AG09309 (cell line): ENCODE results near the gene TPP2.

Experiments used
- DNase-seq: peaks from one replicate; pipeline ENCODE4 v3.0.0-alpha.2; 2010; ENCODE audit warnings: low read depth
- H3K4me3 ChIP-seq: 2 replicates; pipeline ENCODE4 v1.5.1; 2011; ENCODE audit warnings: mild to moderate bottlenecking, low read depth, low read length, moderate library complexity; ENCODE audit not compliant: control insufficient read depth
- TF ChIP-seq, protein P1 (sequence below): IDR thresholded peaks from 2 replicates; pipeline ENCODE4 v1.5.1; 2011; ENCODE audit warnings: mild to moderate bottlenecking, low read depth, low read length, inconsistent platforms; ENCODE audit not compliant: insufficient read depth, control insufficient read depth; ENCODE audit errors: missing control alignments

The TPP2 gene

DNA sequence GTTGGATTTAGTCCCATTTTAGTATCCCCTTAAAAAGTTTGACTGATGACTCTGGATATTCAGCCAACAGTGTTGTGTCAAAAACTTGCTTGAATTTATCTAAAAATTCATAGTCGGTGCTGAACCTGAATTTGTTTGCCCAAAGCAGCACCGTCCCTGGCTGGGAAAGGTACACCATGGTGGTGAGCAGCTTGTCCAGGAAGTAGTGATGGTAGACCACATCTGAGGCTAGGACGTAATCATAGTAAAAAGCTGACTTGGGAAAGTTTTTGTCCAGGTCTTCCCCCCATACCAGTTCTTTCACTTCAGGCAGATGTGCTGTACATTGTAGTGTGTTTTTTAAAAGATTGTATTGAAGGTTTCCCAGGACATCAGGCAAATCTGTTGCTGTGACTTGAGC, 89.2 kb downstream of the TPP2 start:
- TF ChIP-seq, protein P1, sequence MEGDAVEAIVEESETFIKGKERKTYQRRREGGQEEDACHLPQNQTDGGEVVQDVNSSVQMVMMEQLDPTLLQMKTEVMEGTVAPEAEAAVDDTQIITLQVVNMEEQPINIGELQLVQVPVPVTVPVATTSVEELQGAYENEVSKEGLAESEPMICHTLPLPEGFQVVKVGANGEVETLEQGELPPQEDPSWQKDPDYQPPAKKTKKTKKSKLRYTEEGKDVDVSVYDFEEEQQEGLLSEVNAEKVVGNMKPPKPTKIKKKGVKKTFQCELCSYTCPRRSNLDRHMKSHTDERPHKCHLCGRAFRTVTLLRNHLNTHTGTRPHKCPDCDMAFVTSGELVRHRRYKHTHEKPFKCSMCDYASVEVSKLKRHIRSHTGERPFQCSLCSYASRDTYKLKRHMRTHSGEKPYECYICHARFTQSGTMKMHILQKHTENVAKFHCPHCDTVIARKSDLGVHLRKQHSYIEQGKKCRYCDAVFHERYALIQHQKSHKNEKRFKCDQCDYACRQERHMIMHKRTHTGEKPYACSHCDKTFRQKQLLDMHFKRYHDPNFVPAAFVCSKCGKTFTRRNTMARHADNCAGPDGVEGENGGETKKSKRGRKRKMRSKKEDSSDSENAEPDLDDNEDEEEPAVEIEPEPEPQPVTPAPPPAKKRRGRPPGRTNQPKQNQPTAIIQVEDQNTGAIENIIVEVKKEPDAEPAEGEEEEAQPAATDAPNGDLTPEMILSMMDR: no peak
- no peak for DNase-seq
- no peak overlapping the region for H3K4me3 ChIP-seq

DNA sequence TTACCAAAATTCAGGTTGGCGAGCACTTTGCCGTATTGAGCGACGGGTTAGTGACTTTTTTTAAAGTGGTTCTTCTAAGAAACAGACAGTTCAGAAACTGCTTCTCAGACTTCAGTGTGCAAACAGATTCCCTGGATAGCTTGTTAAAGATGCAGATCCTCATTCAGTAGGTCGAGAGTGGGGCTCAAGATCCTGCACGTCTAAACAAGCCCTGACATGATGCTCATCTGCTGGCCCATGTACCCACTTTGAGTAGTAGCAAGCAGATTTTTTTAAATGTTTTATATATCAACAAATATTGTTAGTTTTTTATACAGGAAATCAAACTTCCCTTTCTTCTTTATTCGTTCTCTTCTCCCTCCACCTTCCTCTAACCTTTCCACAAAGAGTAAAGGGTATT, 90.7 kb downstream of the TPP2 start:
- TF ChIP-seq, protein P1: no peak
- no peak overlapping the region for H3K4me3 ChIP-seq
- DNase-seq: no peak

DNA sequence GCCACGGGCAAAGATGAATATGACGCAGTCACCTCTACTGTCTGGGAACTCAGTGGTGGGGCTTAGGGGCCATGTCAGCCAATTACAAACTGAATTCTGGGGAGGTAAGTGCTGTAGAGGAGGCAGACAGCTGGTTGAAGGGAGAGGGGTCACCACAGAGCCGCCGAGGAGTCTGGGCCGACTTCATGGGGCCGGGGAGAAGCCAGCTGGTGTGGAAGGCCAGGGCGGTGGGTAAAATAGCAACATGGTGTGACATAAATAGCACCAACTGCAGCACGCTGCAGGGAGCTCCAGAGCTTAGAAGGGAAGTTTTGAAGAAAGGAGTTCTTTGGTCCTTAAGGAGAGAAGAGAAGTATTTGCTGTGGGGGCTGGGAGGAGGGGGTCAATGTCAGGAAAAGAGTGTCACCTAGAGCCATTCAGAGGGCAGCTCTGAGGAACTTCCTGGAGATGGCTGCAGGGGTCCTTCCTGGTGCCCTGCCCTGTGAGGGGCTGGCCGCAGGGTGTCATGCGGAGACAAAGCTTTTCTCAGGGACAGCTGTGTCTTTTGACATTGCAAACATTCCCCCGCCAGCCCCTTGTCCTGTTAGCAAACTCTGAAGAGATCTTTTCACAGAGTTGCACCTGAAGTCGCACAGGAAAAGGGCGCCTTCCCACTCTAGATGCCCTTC, 91.7 kb downstream of the TPP2 start:
- H3K4me3 ChIP-seq: no peak overlapping the region
- TF ChIP-seq, protein P1: no peak
- DNase-seq: no peak

DNA sequence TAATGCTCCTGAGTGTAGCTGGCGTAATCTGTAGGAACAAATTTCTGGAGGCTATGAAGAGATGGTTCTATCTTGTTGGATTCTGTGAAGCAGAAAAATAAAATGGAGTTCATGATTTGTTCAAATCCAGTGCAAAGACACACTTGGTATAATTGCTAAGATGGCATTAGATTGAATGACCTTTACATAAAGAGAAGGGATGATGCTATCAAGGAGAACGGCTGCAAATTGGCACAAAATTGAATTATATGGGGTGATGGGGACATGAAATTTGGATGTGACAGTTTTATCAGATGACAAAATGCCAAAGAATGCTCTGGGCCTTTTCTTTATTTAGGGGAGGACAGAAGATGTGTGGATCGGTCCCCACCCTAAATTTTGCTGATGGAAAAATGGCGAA, 94.1 kb downstream of the TPP2 start:
- TF ChIP-seq, protein P1: no peak
- DNase-seq: no peak
- H3K4me3 ChIP-seq: no peak overlapping the region

DNA sequence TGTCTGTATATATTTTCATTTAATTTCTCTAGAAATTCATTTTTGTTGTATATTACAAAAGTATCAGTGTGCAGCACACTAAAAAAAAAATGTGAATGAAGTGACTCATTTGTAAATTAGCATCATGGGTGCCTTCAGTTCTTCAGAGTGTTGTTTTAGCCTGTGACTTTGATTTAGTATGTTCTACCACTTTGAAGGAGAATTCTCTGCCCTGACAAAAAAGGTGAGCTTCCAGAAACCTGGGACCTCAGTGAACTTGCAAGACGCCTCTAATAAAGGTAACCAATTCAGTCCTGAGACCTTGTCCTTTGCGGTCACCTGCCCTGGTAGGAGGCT, 95.7 kb downstream of the TPP2 start:
- TF ChIP-seq, protein P1: no peak
- H3K4me3 ChIP-seq: no peak overlapping the region
- DNase-seq: no peak

DNA sequence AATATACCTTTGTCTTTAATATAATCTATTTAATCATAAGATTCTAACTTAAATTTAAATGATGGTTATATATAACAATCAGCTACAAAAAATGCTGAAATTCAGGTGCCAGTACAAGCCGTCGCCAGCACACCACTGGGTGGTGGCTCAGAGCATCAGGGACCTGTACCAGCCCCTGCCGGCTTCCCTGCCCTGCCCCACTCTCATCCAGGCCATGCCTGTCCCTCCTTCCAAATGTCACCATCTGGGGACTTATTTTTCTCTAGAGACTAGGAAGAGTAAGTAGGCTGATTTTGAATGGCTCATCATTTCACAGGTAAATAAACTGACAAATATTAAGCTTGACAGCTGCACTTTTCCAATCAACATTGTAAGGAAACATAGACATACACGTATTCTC, 96.5 kb downstream of the TPP2 start:
- no peak for DNase-seq
- no peak overlapping the region for H3K4me3 ChIP-seq
- TF ChIP-seq, protein P1: no peak

DNA sequence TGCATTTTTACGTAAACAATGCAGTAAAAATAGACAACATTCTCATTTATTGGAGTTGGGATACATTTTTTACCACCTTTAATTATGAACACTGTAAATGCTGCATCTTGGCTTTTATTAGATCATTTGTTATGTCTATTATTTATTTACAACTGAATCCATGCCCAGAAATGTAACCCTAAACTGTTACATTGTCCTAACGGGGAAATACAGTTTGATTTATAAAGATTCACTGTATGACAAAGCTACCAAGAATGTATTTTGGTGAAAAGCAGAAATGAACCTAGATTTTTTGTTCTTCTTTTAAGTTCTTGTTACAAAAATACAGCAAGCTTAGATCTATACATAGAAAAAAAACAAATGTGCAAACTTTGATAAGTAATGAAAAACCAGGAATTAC, 97.0 kb downstream of the TPP2 start:
- H3K4me3 ChIP-seq: no peak overlapping the region
- no peak for DNase-seq
- TF ChIP-seq, protein P1: no peak
